ENCODE measurements around the gene PANK3.
"Not testable (repeated sequence)": the region's sequence is repeated elsewhere in the genome, so short reads cannot be mapped to it uniquely, and the experiment has no call there.

PANK3 gene

DNA sequence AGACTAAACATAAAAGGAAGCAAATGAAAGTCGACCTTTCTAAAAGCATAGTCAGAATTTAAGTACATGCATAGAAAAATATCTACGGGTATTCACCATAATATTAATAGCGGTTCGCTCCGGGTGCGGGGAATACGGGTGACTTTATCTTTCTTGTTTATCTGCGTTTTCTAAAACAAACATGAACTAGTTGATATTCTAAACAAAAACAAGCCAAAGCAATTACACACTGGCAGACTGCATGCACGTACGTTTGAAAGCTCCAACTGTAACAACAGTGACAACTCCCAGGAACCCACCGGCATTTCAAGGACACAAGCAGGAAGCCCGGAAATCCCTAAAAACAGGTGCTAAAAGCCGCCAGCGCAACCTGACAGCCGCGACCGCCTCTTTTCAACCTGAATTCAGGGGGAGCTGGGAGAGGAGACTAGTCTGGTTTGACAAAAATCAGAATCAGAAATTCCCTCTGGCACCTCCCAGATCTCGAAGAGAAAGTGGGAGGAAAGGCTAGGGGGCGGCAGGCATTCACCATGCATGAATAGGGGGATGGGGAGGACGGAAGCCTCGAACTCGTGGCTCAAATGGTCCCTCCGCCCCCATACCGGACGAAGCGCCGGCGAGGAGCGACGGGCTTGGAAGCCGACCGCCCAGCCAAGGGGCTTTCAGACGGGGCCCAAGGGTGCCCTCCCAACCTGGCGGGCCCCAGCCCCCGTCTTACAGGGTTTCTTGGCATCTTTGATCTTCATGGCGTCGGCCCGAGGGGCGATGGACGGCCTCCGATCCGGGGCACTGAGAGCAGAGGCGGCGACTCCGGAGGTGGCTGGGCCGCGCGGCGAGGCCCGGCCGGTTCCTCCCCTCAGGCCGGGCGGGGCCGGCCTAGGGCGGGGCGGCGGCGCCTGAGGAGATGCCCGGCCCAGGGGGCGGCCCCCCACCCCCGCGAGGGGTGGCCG is at the start of gene PANK3:
Gene PANK3, minus strand, starts transcription at position 831 of the 950 bp plus-strand sequence. Its CDS starts 85 bp downstream, at position 746.
- DNase-seq = peak; percentile 69

DNA sequence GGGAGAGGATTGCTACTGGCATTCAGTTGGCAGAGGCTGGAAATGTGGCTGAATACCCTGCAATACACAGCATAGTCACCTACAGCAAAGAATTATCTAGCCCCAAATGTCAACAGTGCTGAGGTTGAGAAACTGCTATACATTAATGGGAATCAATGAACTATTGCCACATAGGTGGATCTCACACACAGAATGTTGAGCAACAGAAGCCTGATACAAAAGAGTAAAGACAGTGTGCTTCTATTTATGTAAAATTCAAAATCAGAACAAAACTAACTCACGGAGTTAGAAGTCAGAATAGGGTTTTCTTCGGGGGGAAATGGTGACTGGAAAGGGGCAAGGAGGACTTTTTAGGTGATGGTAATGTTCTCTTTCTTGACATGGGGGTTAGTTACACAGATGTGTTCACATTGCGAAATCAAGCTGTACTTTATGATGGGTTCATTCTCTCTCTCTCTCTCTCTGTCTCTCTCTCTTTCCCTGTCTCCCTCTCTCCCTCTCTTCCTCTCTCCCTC is 45.7 kb upstream of the PANK3 start:
- no peak for DNase-seq

DNA sequence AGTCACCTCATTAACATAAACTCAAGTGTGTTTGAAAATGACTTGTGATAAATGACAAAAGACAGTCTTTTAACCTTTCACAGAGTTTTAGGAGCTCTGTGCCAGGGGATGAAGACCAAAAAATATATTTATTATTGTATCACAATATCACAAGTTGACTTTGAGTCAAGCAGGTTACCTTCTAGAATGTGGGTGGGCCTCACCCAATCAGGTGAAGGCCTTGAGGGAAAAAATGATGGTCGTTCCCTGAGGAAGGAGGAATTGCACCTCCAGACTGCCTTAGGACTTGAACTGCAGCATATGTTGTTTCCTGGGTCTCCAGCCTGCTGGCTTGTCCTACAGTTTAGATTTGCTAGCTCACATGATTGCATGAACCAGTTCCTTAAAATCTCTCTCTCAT is 41.6 kb upstream of the PANK3 start:
- DNase-seq = no peak

DNA sequence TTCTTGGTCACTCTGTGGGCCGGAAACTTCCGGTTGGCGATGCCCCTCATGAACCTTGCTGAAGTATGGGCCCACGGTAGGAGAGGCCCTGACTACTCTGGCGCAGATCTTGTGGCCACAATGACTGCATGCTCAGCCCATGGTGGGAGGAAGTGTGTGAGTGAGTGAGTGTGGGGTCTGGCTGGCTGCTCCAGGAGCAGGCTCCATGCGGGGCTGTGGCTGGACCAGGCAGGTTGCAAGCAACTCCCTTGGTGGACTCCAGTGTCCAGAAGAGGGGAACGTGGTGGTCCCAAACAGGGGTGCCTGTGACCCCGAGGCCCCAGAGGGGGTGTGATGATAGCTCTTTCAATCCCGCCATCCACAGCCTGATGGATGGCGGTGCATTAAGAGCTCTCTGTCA is 35.5 kb upstream of the PANK3 start:
- DNase-seq = no peak

- no peak for DNase-seq
These were observed 34.8 kb upstream of the PANK3 start for GRCh38 chr5:168613996-168614395.

DNA sequence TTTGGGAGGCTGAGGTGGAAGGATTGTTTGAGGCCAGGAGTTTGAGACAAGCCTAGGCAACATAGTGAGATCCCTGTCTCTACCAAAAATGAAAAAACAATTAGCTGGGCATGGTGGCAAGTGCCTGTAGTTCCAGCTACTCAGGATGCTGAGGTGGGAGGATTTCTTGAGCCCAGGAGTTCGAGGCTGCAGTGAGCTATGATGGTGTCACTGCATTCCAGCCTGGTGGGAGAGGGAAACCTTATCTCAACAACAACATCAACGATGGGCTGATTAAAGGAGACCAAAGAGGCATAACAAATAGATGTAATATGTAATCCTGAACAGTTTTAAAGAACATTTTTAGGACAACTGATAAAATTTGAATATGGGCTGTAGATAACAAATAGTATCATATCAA is 34.2 kb upstream of the PANK3 start:
- DNase-seq = no peak

- DNase-seq = no peak
These were observed 33.8 kb upstream of the PANK3 start for GRCh38 chr5:168612996-168613395.

DNA sequence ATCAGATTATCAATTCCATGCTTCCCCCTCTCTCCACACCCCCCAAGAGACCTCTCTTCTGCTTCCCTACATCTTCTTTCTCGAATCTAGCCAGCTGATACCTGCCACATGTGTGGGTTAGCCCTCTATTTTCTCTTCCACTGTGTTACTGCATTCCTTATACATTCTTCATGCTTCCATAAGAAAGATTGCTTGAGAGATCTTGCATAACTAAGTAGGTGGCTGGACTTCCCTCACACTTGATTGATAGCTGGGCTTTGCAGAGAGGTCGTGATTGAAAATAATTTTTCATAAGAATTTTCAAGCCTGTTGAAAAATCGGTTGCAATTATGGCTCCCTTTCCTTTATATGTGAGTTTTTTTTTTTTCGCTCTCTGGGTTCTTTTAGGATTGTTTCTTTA is 33.0 kb upstream of the PANK3 start:
- no peak for DNase-seq

GRCh38 chr5:168611165-168611564 is 32.0 kb upstream of the PANK3 start:
- no peak for DNase-seq

- no peak for DNase-seq
These were observed 30.8 kb upstream of the PANK3 start for GRCh38 chr5:168609806-168610482.

DNA sequence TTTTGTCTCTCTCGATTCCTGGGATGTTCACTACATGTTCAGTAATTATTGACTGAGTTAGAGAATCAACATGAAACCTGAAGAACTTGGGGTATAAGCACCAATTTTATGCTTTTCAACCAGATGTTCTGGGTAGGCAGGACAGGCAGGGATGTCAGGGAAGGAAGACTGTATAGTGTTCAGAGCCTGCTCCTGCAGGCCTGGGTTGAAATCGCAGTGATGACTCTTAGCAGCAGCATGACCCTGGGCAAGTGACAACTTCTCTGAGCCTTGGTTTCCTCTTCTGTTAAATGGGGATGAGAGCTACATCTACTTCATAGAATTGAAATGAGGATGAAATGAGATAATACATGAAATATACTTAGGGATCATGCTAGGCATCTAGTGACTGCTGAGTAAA is 29.7 kb upstream of the PANK3 start:
- DNase-seq = no peak

GRCh38 chr5:168608386-168608785 is 29.2 kb upstream of the PANK3 start:
- no peak for DNase-seq

DNA sequence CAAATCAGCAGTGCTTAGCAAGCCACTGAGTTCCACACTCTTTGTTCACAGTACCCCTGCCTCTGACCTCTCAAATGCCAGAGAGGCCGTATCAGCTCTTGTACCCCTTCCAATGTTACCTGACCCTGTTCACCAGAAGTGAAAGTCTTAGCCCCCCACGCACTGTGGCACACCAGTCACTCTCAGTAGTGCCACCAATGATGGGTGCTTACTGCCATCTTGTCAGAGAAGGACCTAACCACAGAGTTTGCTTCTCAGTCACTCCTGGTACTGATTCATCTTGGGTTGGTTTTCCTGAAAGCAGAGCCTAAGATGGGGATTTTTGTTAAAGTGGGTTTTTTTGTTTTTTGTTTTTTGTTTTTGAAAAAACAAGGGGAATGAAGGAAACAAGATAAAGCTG is 28.8 kb upstream of the PANK3 start:
- DNase-seq = no peak

DNA sequence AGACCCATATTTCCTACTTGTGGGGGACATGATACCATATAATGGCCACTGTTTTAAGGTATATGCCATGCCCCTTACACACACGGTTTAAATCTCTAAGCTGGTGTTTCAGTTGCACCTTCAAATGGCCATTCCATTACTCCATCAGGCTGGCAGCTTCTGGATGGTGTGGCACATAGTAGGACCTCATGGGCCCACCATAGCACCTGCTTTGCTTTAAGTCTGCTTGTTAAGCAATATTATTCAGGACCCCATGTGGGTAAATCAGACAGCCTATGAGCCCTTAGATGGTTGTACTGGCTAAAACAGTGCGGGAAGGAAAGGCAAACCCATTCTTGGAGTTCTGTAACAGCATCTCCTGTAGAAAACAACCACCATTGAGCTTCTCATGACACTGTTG is 27.4 kb upstream of the PANK3 start:
- DNase-seq = no peak

GRCh38 chr5:168604436-168604835 is 25.3 kb upstream of the PANK3 start:
- DNase-seq = no peak

DNA sequence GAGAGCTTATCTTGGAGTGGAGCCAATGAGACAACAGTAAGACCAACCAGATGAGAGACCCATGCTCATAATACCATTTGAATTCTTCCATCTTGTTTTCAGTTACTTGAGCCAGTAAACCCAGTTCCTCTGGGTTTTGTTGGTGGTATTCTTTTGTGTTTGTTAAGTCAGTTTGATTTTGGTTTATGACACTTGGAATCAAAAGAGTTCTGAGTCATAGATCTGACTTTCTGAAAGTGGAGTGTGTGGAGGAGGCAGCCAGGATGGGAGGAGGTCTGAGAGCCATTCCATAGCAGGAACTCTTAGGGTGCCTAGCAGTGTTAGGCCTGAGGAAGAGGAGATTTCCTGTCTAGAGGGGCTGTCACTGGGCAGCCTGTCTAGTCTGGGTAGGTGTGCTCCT is 24.6 kb upstream of the PANK3 start:
- no peak for DNase-seq

- no peak for DNase-seq
These were observed 23.3 kb upstream of the PANK3 start for GRCh38 chr5:168602517-168602916.

GRCh38 chr5:168601972-168602371 is 22.8 kb upstream of the PANK3 start:
- DNase-seq = no peak

DNA sequence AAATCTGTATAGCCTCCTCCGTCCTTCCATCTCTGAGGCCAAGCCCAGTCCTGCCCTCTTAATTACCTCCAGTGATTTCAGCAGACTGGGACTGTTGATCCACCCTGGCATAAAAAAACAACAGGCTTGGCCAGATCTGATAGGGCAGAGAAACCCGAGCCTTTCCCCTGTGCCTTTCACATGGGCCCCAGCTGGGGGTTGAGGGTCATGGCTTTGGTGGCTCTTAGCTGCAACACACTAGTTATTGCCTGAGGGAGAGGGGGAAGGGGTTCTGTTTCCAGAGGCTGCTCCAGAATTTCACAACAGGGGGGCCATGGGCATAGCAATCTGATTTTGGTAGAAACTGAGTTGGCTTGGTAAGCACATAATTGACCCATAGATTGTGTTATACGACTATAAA is 21.2 kb upstream of the PANK3 start:
- peak; percentile 92 for DNase-seq

GRCh38 chr5:168599826-168600225 is 20.7 kb upstream of the PANK3 start:
- no peak for DNase-seq

- DNase-seq = no peak
These were observed 19.5 kb upstream of the PANK3 start for GRCh38 chr5:168598639-168599038.

DNA sequence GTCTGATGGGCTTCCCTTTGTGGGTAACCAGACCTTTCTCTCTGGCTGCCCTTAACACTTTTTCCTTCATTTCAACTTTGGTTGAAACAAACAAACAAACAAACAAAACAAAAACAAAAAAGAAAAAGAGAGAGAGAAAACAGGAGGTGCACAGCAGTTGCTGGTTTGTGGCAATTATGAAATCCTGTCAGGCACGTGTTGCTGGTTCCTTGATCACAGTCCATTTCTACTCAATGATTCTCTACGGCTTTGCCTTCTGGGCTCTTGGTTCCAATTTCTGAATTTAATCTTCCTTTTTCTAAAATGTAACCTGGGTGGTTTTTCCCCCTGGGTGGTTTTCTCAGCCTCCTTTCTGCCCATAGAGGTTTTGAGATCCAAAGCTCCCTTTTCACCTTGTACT is 17.8 kb upstream of the PANK3 start:
- DNase-seq = no peak

DNA sequence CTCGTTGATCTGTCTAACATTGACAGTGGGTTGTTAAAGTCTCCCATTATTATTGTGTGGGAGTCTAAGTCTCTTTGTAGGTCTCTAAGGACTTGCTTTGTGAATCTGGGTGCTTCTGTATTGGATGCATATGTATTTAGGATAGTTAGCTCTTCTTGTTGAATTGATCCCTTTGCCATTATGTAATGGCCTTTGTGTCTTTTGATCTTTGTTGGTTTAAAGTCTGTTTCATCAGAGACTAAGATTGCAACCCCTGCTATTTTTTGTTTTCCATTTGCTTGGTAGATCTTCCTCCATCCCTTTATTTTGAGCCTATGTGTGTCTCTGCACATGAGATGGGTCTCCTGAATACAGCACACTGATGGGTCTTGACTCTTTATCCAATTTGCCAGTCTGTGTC is 17.0 kb upstream of the PANK3 start:
- not testable (repeated sequence) for DNase-seq

- no peak for DNase-seq
These were observed 12.8 kb upstream of the PANK3 start for GRCh38 chr5:168592014-168592368.
